ENCODE results near the gene TBXA2R. TPM values are rescaled to one million over a fixed set of nuclear protein-coding genes. Genes with fewer than 3 reads are reported as not detected.

The TBXA2R gene
- total RNA-seq, 4 donors from 2014 or later = 0.27 to 0.79 TPM; not detected in 2

- H3K27ac ChIP-seq = no peak overlapping the region
- DNase-seq = no peak
- peaks cover 4% of the 10 kb centered on the region for H3K27me3 ChIP-seq
- H3K4me3 ChIP-seq = no peak overlapping the region
- no peaks in the 10 kb centered on the region for H3K9me3 ChIP-seq
- no peak for TF ChIP-seq POLR2AphosphoS5 (IDR thresholded peaks at IDR 0.05)
- TF ChIP-seq EP300 (IDR thresholded peaks at IDR 0.05; ENCODE audit: low read depth) = no peak
- no peak for TF ChIP-seq CTCF (IDR thresholded peaks at IDR 0.05)
- no peak for TF ChIP-seq POLR2A (IDR thresholded peaks at IDR 0.05)
- H3K36me3 ChIP-seq = no peaks in the 10 kb centered on the region
- intact Hi-C loops (cut with DNase I; ENCODE audit: low total_unique reads) = no loop called here
- peaks cover 7 to 32% (median 25%) of the 10 kb centered on the region in 4 donors for H3K4me1 ChIP-seq
- WGBS, 2 donors (ENCODE audit: low coverage in 1 of 2) = 70% methylated on average over 1 to 3 of the region's 3 CpGs
- in situ Hi-C loops (cut with MboI; ENCODE audit: low pct_ligation_motif_present in 1 of 4, low pct_unique_long_range_greater_than_20kb in 1 of 4, low sequenced_read_pairs in 3 of 4) = no loop called here
Measured at GRCh38 chr19:3605361-3605760, 1.3 kb downstream of the TBXA2R start.

- H3K9me3 ChIP-seq = no peaks in the 10 kb centered on the region
- TF ChIP-seq POLR2A (IDR thresholded peaks at IDR 0.05) = no peak
- no peak for TF ChIP-seq CTCF (IDR thresholded peaks at IDR 0.05)
- TF ChIP-seq POLR2AphosphoS5 (IDR thresholded peaks at IDR 0.05) = no peak
- TF ChIP-seq EP300 (IDR thresholded peaks at IDR 0.05; ENCODE audit: low read depth) = no peak
- peak overlapping the region in 3 of 4 donors; percentile 19 to 60 (median 26) for H3K27ac ChIP-seq
- peaks cover 4% of the 10 kb centered on the region for H3K27me3 ChIP-seq
- intact Hi-C loops (cut with DNase I; ENCODE audit: low total_unique reads) = no loop called here
- WGBS, 2 donors (ENCODE audit: low coverage in 1 of 2) = 60% methylated on average over 11 of the region's 11 CpGs; no CpG with 5 or more reads in 1 of the 2 donors
- no peak overlapping the region for H3K4me3 ChIP-seq
- in situ Hi-C loops (cut with MboI; ENCODE audit: low pct_ligation_motif_present in 1 of 4, low pct_unique_long_range_greater_than_20kb in 1 of 4, low sequenced_read_pairs in 3 of 4) = no loop called here
- no peaks in the 10 kb centered on the region for H3K36me3 ChIP-seq
- H3K4me1 ChIP-seq = peaks cover 7 to 32% (median 25%) of the 10 kb centered on the region in 4 donors
- no peak for DNase-seq
Measured at GRCh38 chr19:3604987-3605343, 1.7 kb downstream of the TBXA2R start.

- no peak for DNase-seq
- Histone ChIP-seq H3K36me3 (no peaks in the 10 kb centered on the region), H3K9me3 (no peaks in the 10 kb centered on the region), H3K27me3 (peaks cover 4% of the 10 kb centered on the region), H3K27ac (peak overlapping the region in 3 of 4 donors; percentile 19 to 60 (median 26)), H3K4me1 (peaks cover 7 to 32% (median 25%) of the 10 kb centered on the region in 4 donors), H3K4me3 (no peak overlapping the region)
- 70% methylated on average over 22 of the region's 27 CpGs; no CpG with 5 or more reads in 1 of the 2 donors for WGBS, 2 donors (ENCODE audit: low coverage in 1 of 2)
- TF ChIP-seq POLR2AphosphoS5 (IDR thresholded peaks at IDR 0.05) = no peak
- no peak for TF ChIP-seq EP300 (IDR thresholded peaks at IDR 0.05; ENCODE audit: low read depth)
- TF ChIP-seq POLR2A (IDR thresholded peaks at IDR 0.05) = no peak
- no peak for TF ChIP-seq CTCF (IDR thresholded peaks at IDR 0.05)
- intact Hi-C loops (cut with DNase I; ENCODE audit: low total_unique reads) (no loop called here), in situ Hi-C loops (cut with MboI; ENCODE audit: low pct_ligation_motif_present in 1 of 4, low pct_unique_long_range_greater_than_20kb in 1 of 4, low sequenced_read_pairs in 3 of 4) (no loop called here)
Measured at GRCh38 chr19:3604227-3604986, 2.3 kb downstream of the TBXA2R start.

GRCh38 chr19:3603121-3603811, 3.4 kb downstream of the TBXA2R start:
- Histone ChIP-seq H3K27me3 (peaks cover 4% of the 10 kb centered on the region), H3K9me3 (no peaks in the 10 kb centered on the region), H3K36me3 (no peaks in the 10 kb centered on the region), H3K4me3 (no peak overlapping the region), H3K27ac (peak overlapping the region; percentile 9 to 60 (median 21)), H3K4me1 (peaks cover 7 to 27% (median 22%) of the 10 kb centered on the region in 4 donors)
- in situ Hi-C loops (cut with MboI; ENCODE audit: low pct_ligation_motif_present in 1 of 4, low pct_unique_long_range_greater_than_20kb in 1 of 4, low sequenced_read_pairs in 3 of 4) (no loop called here), intact Hi-C loops (cut with DNase I; ENCODE audit: low total_unique reads) (no loop called here)
- WGBS, 2 donors (ENCODE audit: low coverage in 1 of 2) = 76% methylated on average over 23 of the region's 23 CpGs; no CpG with 5 or more reads in 1 of the 2 donors
- TF ChIP-seq POLR2A (IDR thresholded peaks at IDR 0.05) (no peak), CTCF (IDR thresholded peaks at IDR 0.05) (no peak), POLR2AphosphoS5 (IDR thresholded peaks at IDR 0.05) (no peak), EP300 (IDR thresholded peaks at IDR 0.05; ENCODE audit: low read depth) (no peak)
- no peak for DNase-seq

Measured in transverse colon (tissue), 4 donors.